PFSK-1 (cell line): ENCODE measurements around the gene TEX2.

Source experiments
- FOXP2 ChIP-seq: optimal IDR thresholded peaks from 2 replicates; pipeline ENCODE3; 2011; ENCODE audit warnings: borderline replicate concordance, control low read depth, inconsistent platforms; ENCODE audit not compliant: insufficient read depth; ENCODE audit errors: extremely low read length, extremely low read depth
- POLR2AphosphoS5 ChIP-seq: IDR thresholded peaks from 2 replicates; pipeline ENCODE4 v1.6.1; 2012; ENCODE audit warnings: low read depth, mild to moderate bottlenecking, control low read depth, low read length, moderate library complexity
- SIN3A ChIP-seq: IDR thresholded peaks from 2 replicates; pipeline ENCODE4 v1.6.1; 2012; ENCODE audit warnings: mild to moderate bottlenecking, low read length, moderate library complexity, borderline replicate concordance; ENCODE audit not compliant: insufficient read depth
- TAF1 ChIP-seq: IDR thresholded peaks from 2 replicates; pipeline ENCODE4 v1.6.1; 2012; ENCODE audit warnings: low read length, control low read depth, borderline replicate concordance; ENCODE audit not compliant: insufficient read depth
- TF ChIP-seq, protein P1 (sequence below), 2 experiments: IDR thresholded peaks; 2 replicates each; pipeline versions ENCODE4 v1.6.1 to v1.8.0; 2011 to 2012; ENCODE audit warnings: low read depth in 2 of 2, low read length in 2 of 2, control low read depth in 1 of 2, inconsistent platforms in 1 of 2, mild to moderate bottlenecking in 1 of 2, moderate library complexity in 1 of 2; ENCODE audit not compliant: insufficient read depth in 1 of 2

TEX2 gene

DNA sequence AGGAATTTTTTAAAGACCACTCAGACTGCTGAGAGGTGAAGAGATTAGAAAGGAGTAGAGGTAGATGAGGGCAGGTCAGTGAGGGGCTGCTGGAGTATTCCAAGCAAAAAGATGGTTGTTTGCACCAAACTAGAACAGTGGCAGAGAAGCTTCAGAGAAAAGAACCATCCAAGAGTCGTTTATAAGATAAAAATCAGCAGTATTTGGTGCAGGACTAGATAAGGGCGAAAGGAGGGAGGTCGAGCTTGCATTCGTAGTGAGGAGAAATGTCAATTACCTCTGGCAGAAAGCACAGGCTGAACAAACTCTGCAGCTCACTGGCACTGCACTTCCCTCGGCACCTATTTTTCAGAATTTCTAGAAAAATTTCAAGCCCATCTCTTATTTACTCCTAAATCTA lies 9.6 kb downstream of the TEX2 start:
- TF ChIP-seq POLR2AphosphoS5 (no peak), TAF1 (no peak), FOXP2 (no peak), SIN3A (no peak)
- TF ChIP-seq, protein P1, sequence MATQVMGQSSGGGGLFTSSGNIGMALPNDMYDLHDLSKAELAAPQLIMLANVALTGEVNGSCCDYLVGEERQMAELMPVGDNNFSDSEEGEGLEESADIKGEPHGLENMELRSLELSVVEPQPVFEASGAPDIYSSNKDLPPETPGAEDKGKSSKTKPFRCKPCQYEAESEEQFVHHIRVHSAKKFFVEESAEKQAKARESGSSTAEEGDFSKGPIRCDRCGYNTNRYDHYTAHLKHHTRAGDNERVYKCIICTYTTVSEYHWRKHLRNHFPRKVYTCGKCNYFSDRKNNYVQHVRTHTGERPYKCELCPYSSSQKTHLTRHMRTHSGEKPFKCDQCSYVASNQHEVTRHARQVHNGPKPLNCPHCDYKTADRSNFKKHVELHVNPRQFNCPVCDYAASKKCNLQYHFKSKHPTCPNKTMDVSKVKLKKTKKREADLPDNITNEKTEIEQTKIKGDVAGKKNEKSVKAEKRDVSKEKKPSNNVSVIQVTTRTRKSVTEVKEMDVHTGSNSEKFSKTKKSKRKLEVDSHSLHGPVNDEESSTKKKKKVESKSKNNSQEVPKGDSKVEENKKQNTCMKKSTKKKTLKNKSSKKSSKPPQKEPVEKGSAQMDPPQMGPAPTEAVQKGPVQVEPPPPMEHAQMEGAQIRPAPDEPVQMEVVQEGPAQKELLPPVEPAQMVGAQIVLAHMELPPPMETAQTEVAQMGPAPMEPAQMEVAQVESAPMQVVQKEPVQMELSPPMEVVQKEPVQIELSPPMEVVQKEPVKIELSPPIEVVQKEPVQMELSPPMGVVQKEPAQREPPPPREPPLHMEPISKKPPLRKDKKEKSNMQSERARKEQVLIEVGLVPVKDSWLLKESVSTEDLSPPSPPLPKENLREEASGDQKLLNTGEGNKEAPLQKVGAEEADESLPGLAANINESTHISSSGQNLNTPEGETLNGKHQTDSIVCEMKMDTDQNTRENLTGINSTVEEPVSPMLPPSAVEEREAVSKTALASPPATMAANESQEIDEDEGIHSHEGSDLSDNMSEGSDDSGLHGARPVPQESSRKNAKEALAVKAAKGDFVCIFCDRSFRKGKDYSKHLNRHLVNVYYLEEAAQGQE (IDR thresholded peaks at IDR 0.05; ENCODE audit: insufficient read depth in 1 of 2, low read depth in 2 of 2, low read length in 2 of 2), result no peak

GRCh38 chr17:64252831-64253230 lies 10.2 kb downstream of the TEX2 start:
- no peak for TF ChIP-seq SIN3A
- TF ChIP-seq TAF1, result no peak
- TF ChIP-seq FOXP2, result no peak
- TF ChIP-seq, protein P1 (IDR thresholded peaks at IDR 0.05; ENCODE audit: insufficient read depth in 1 of 2, low read depth in 2 of 2, low read length in 2 of 2), result no peak
- TF ChIP-seq POLR2AphosphoS5, result no peak

- TF ChIP-seq SIN3A, result no peak
- TF ChIP-seq FOXP2, result no peak
Observed at GRCh38 chr17:64250233-64250835, 12.7 kb downstream of the TEX2 start.

DNA sequence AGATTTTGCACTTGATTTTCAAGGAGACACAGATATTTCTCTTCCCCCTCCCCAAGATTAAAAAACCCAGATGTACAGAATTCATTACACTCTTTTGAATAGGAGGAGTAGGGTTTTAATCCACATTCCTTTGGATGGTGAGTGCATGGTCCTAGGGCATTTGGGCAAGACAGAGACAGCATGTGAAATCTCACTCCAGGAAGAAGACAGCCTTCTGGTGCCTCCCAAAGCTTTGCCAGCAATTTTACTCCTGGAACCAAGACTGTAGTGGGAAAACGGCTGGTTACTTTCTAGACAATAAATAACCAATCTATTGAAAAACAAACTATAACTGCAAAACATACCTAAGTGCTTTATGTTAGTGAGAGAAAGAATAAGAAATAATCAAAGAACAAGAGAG lies 15.2 kb downstream of the TEX2 start:
- TF ChIP-seq TAF1 (no peak), SIN3A (no peak), FOXP2 (no peak), POLR2AphosphoS5 (no peak)
- TF ChIP-seq, protein P1 (IDR thresholded peaks at IDR 0.05; ENCODE audit: insufficient read depth in 1 of 2, low read depth in 2 of 2, low read length in 2 of 2), result no peak

GRCh38 chr17:64245218-64246145 lies 17.6 kb downstream of the TEX2 start:
- TF ChIP-seq, protein P1 (IDR thresholded peaks at IDR 0.05; ENCODE audit: insufficient read depth in 1 of 2, low read depth in 2 of 2, low read length in 2 of 2), result no peak
- TF ChIP-seq TAF1 (no peak), POLR2AphosphoS5 (no peak), FOXP2 (no peak), SIN3A (no peak)
